Heart left ventricle (tissue), 16 donors: Measurements from ENCODE around the gene BCL2. TPM values are rescaled to one million over a fixed set of nuclear protein-coding genes. Genes with fewer than 3 reads are reported as not detected.

Experiments used
- ATAC-seq, 4 donors: fragments of 200-7000 bp; cut with Tn5 transposase; one replicate each; pipeline ENCODE4 v1.9.1; 2020 to 2022; ENCODE audit warnings: moderate library complexity in 4 of 4, mild to moderate bottlenecking in 3 of 4, moderate number of reproducible peaks in 1 of 4
- DNase-seq, 5 donors: peaks; one replicate each; pipeline ENCODE4 v3.0.0-alpha.2; 2020
- H3K27ac ChIP-seq, 12 donors: fragments of 200-600 bp; sonication (generic) in 4 of 12; one replicate each; pipeline versions ENCODE4 v1.5.0 to v1.8.0; 2016 to 2022; ENCODE audit warnings: mild to moderate bottlenecking in 2 of 12
- H3K27me3 ChIP-seq, 9 donors: fragments of 200-600 bp; sonication (generic) in 2 of 9; one replicate each; pipeline versions ENCODE4 v1.5.1 to v1.8.0; 2016 to 2022; ENCODE audit warnings: mild to moderate bottlenecking in 3 of 9
- H3K36me3 ChIP-seq, 9 donors: fragments of 200-600 bp; sonication (generic) in 2 of 9; one replicate each; pipeline versions ENCODE4 v1.5.0 to v1.8.0; 2018 to 2022; ENCODE audit warnings: mild to moderate bottlenecking in 2 of 9
- H3K4me1 ChIP-seq, 12 donors: fragments of 200-600 bp; sonication (generic) in 4 of 12; one replicate each; pipeline versions ENCODE4 v1.5.0 to v1.8.0; 2016 to 2022; ENCODE audit warnings: mild to moderate bottlenecking in 3 of 12
- H3K4me3 ChIP-seq, 12 donors: fragments of 200-600 bp; sonication (generic) in 4 of 12; one replicate each; pipeline versions ENCODE4 v1.5.0 to v1.8.0; 2017 to 2022; ENCODE audit warnings: mild to moderate bottlenecking in 9 of 12, moderate library complexity in 4 of 12
- H3K9me3 ChIP-seq, 12 donors: fragments of 200-600 bp; sonication (generic) in 4 of 12; one replicate each; pipeline versions ENCODE4 v1.5.0 to v1.8.0; 2016 to 2022; ENCODE audit warnings: mild to moderate bottlenecking in 1 of 12
- CTCF ChIP-seq, 12 donors: fragments of 200-600 bp; sonication (generic) in 4 of 12; IDR thresholded peaks; one replicate each; pipeline versions ENCODE4 v1.5.0 to v1.8.0; 2018 to 2022; ENCODE audit warnings: antibody characterized with exemption in 12 of 12, mild to moderate bottlenecking in 5 of 12
- POLR2A ChIP-seq, 2 donors: fragments of 450-650 bp; IDR thresholded peaks; one replicate each; pipeline ENCODE4 v1.6.1; 2017; ENCODE audit warnings: antibody characterized with exemption in 2 of 2, mild to moderate bottlenecking in 2 of 2, moderate library complexity in 2 of 2
- WGBS, 4 donors: extraction: QIAGEN DNeasy Blood & Tissue Kit in 2 of 4; methylation state at CpG; one replicate each; pipeline versions ENCODE4 v1.1.5 to v1.1.7; 2013 to 2018; 5-methylcytosine and 5-hydroxymethylcytosine counted together
- intact Hi-C, 10 donors: fragments of 100-400 bp; cut with DNase I; formaldehyde crosslinking; loops; one replicate each; pipeline versions ENCODE4 v1.11.1 to v1.14.2; 2022
- polyA plus RNA-seq, 2 donors: library from polyadenylated mRNA; stranded (reverse); fragments of 200-250 nt; gene quantifications; one replicate each; pipeline ENCODE4 v1.2.3, GENCODE V29; 2013
- total RNA-seq, 9 donors: library from RNA; depleted of rRNA in 2 of 9; stranded (reverse); fragments of >200 nt in 2 of 9; fragmentation: NEBNext Ultra II Directional in 3 of 9; extraction: Animal tissue kit (Norgen Biotek cat#: 25700) in 3 of 9; gene quantifications; one replicate each; pipeline versions ENCODE4 v1.1.0 to v1.2.4, GENCODE V29; 2016 to 2023
- donor health status: ischemic (EF 13 %, LVEDD 7.1; RV severe dilation, severe dysfunction).
- donor health status: healthy with polysubstance abuse.
- donor health status: DM: no; HTN: yes; CAD: no.
- donor health status: DM: no; HTN: no; CAD: no.
- donor health status: ischemic (EF 25% LVEDD 6.9; RV normal size, moderate dysfunction).
- donor health status: ischemic (EF 25% LVEDD 5.7; RV mildly dilated, moderate dysfunction).
- donor health status: healthy.
- donor health status: DM: yes; HTN: yes; CAD: no.
- donor health status: ischemic (EF 35%, LVEDD 5.7; RV mildly dilated, moderate dysfunction).
- donor health status: nonischemic (EF 11% LVEDD 7.7; RV severe dilation, severe dysfunction).
- donor health status: DM: yes; HTN: yes; CAD: no.
- donor health status: PGD.
- donor health status: ischemic (EF 29% LVEDD 5.4; RV normal size, mild dysfunction).
- donor health status: nonischemic (EF 23%, LVEDD 6.1; RV moderate dilation, normal function).

The BCL2 gene
- total and polyA plus RNA-seq, 11 donors = 2.9 to 24.2 (median 8.9) TPM

- no peaks in the 10 kb centered on the region for H3K36me3 ChIP-seq
- H3K4me1 ChIP-seq = peaks cover 0 to 19% (median 12%) of the 10 kb centered on the region in 12 donors
- no peak overlapping the region for H3K4me3 ChIP-seq
- H3K9me3 ChIP-seq = no peaks in the 10 kb centered on the region
- ATAC-seq (no peak), DNase-seq (no peak)
- TF ChIP-seq CTCF (IDR thresholded peaks at IDR 0.05) = no peak
- TF ChIP-seq POLR2A (IDR thresholded peaks at IDR 0.05) = no peak
- H3K27ac ChIP-seq = no peak overlapping the region
- 82 to 85% (median 84%) methylated on average over 5 of the region's 5 CpGs for WGBS, 4 donors
- H3K27me3 ChIP-seq = no peaks in the 10 kb centered on the region
- intact Hi-C loops = loop anchor here in 5 of 10 donors (5.0 to 10.0 kb wide), 2 partner anchors 89 to 97 kb away; no protein-coding TSS in a partner anchor
These were observed 205.5 kb downstream of the BCL2 start for GRCh38 chr18:63113899-63114565.

GRCh38 chr18:63112706-63113105 is 206.9 kb downstream of the BCL2 start:
- DNase-seq = no peak
- Histone ChIP-seq H3K36me3 (no peaks in the 10 kb centered on the region), H3K4me1 (peaks cover 0 to 19% (median 12%) of the 10 kb centered on the region in 12 donors), H3K4me3 (no peak overlapping the region), H3K27me3 (no peaks in the 10 kb centered on the region), H3K9me3 (no peaks in the 10 kb centered on the region), H3K27ac (peak overlapping the region in 9 of 12 donors; percentile 31 to 80 (median 47))
- intact Hi-C loops = loop anchor here in 5 of 10 donors (5.0 to 10.0 kb wide), 2 partner anchors 88 to 95 kb away; no protein-coding TSS in a partner anchor
- TF ChIP-seq CTCF (IDR thresholded peaks at IDR 0.05) = no peak
- no peak for TF ChIP-seq POLR2A (IDR thresholded peaks at IDR 0.05)
- 77 to 83% (median 81%) methylated on average over 5 of the region's 5 CpGs for WGBS, 4 donors
- ATAC-seq = no peak

- H3K9me3 ChIP-seq = no peaks in the 10 kb centered on the region
- ATAC-seq = peak; percentile 77 to 93 (median 84)
- no peaks in the 10 kb centered on the region for H3K27me3 ChIP-seq
- intact Hi-C loops = loop anchor here in 5 of 10 donors (5.0 to 10.0 kb wide), 2 partner anchors 87 to 95 kb away; no protein-coding TSS in a partner anchor
- DNase-seq = peak in 2 of 5 donors; percentile 53 to 54
- H3K27ac ChIP-seq = peak overlapping the region in 10 of 12 donors; percentile 31 to 80 (median 46)
- 8 to 23% (median 12%) methylated on average over 4 of the region's 4 CpGs for WGBS, 4 donors
- no peaks in the 10 kb centered on the region for H3K36me3 ChIP-seq
- peaks cover 0 to 19% (median 12%) of the 10 kb centered on the region in 12 donors for H3K4me1 ChIP-seq
- no peak overlapping the region for H3K4me3 ChIP-seq
- TF ChIP-seq CTCF (IDR thresholded peaks at IDR 0.05) = no peak
- no peak for TF ChIP-seq POLR2A (IDR thresholded peaks at IDR 0.05)
These were observed 207.7 kb downstream of the BCL2 start for GRCh38 chr18:63111671-63112402.

- ATAC-seq = no peak
These were observed 209.8 kb downstream of the BCL2 start for GRCh38 chr18:63109802-63110201.

More at GRCh38 chr18:63109802-63110201, 209.8 kb downstream of the BCL2 start:
- no peaks in the 10 kb centered on the region for H3K36me3 ChIP-seq
- H3K27me3 ChIP-seq = no peaks in the 10 kb centered on the region
- no peak for DNase-seq
- no peak for TF ChIP-seq POLR2A (IDR thresholded peaks at IDR 0.05)
- H3K27ac ChIP-seq = no peak overlapping the region
- 87 to 91% (median 90%) methylated on average over 4 of the region's 4 CpGs for WGBS, 4 donors
- no peaks in the 10 kb centered on the region for H3K9me3 ChIP-seq
- no peak overlapping the region for H3K4me3 ChIP-seq
- intact Hi-C loops = loop anchor here in 5 of 10 donors (5.0 to 10.0 kb wide), 2 partner anchors 85 to 93 kb away; no protein-coding TSS in a partner anchor
- H3K4me1 ChIP-seq = peaks cover 0 to 19% (median 12%) of the 10 kb centered on the region in 12 donors
